Endothelial cell of coronary artery (primary cell): ENCODE measurements around the gene TK2. TPM values are rescaled to one million over a fixed set of nuclear protein-coding genes. Genes with fewer than 3 reads are reported as not detected.

Source experiments
- total RNA-seq: library from RNA; depleted of rRNA; stranded (reverse); fragments of >200 nt; gene quantifications from 2 replicates; pipeline ENCODE4 v1.2.3, GENCODE V29; 2014

The TK2 gene
- 20.2 and 28.0 TPM in 2 replicates for total RNA-seq

GRCh38 chr16:66549284-66550131 is at the start of gene TK2:
Gene TK2, minus strand, starts transcription at chr16:66550122. Its CDS starts 61 bp downstream, at chr16:66550061.

GRCh38 chr16:66578651-66579531 is 29.0 kb upstream of the TK2 start, which contains the start of gene CMTM2:
Gene CMTM2, plus strand, starts transcription at chr16:66579463. Its CDS starts 145 bp downstream, at chr16:66579608.

DNA sequence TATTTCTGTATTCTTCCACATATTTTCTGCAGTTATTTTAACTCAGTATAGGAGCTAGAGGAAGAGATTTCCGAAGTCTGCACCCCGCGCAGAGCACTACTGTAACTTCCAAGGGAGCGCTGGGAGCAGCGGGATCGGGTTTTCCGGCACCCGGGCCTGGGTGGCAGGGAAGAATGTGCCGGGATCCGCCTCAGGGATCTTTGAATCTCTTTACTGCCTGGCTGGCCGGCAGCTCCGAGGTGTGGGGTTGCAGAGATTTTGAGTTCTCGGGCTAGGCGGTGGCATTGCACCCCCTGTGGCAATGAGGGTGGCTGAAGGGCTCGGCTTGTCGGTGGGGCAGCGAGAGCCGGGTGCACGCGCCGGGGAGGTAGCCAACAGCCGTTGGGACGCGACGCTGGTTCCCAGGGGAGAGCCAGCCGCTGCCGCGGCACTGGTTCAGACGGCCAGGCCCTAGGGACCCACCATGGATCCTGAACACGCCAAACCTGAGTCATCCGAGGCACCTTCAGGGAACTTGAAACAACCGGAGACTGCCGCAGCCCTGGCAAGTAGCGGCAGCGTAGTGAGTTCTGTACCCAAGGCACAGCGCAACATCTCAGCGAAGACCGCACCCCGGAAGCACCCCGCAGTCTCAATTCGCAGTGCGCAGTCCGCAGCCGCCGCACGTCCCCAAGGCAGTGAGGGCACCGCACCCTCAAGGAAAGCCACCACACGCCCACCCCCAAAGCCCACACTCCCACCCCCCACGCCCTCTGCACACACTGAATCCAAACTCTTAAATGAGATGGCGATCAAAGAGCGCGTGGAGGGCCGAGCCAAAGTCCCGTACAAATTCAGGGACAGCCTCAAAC is 16.4 kb upstream of the TK2 start, which contains the start of gene CMTM1:
CMTM1 (plus strand) TSS at position 389 of the 851 bp plus-strand sequence; CDS start at position 464, 75 bp downstream.

GRCh38 chr16:66552286-66553177 is 2.6 kb upstream of the TK2 start, which contains the start of gene CKLF:
Gene CKLF, plus strand, starts transcription at chr16:66552576. Its CDS starts 140 bp downstream, at chr16:66552716.

Other genes starting within 250 kb of the TK2 start
- gene CDH5, start 183.4 kb downstream of the TK2 start, total RNA-seq = 566 and 589 TPM in 2 replicates
- gene BEAN1, start 122.8 kb downstream of the TK2 start, total RNA-seq = not detected in 2 replicates
- 59.4 and 79.1 TPM in 2 replicates for gene CKLF, start 2.5 kb upstream of the TK2 start, total RNA-seq
- 2.4 and 2.5 TPM in 2 replicates for gene CMTM1, start 16.3 kb upstream of the TK2 start, total RNA-seq
- 0.09 TPM in 1 of 2 replicates, not detected in the other for gene CMTM2, start 29.3 kb upstream of the TK2 start, total RNA-seq
- 14.1 and 22.8 TPM in 2 replicates for gene CMTM3, start 54.6 kb upstream of the TK2 start, total RNA-seq
- gene CMTM4, start 146.6 kb upstream of the TK2 start, total RNA-seq = 6.9 and 14.5 TPM in 2 replicates
- gene DYNC1LI2, start 201.5 kb upstream of the TK2 start, total RNA-seq = 130 and 181 TPM in 2 replicates